ENCODE results near the gene DNAI1.

DNAI1 gene

GRCh38 chr9:34463901-34464232 is 5.3 kb downstream of the DNAI1 start:
- TF ChIP-seq TCF4 (CRISPR knock-in tag; IDR thresholded peaks at IDR 0.05; ENCODE audit: borderline replicate concordance) (no peak), ZFP30 (CRISPR knock-in tag; IDR thresholded peaks at IDR 0.05) (no peak), PPARA (CRISPR knock-in tag; IDR thresholded peaks at IDR 0.05; ENCODE audit: borderline replicate concordance) (no peak), PATZ1 (CRISPR knock-in tag; IDR thresholded peaks at IDR 0.05; ENCODE audit: borderline replicate concordance) (no peak), SNAI2 (CRISPR knock-in tag; IDR thresholded peaks at IDR 0.05) (no peak), ZFP3 (CRISPR knock-in tag; IDR thresholded peaks at IDR 0.05) (no peak), BACH2 (CRISPR knock-in tag; IDR thresholded peaks at IDR 0.05; ENCODE audit: borderline replicate concordance) (no peak), CSRNP3 (CRISPR knock-in tag; IDR thresholded peaks at IDR 0.05) (no peak), RARB (CRISPR knock-in tag; IDR thresholded peaks at IDR 0.05) (no peak), OSR1 (CRISPR knock-in tag; IDR thresholded peaks at IDR 0.05) (no peak), CSDC2 (CRISPR knock-in tag; IDR thresholded peaks at IDR 0.05) (no peak), GLIS3 (CRISPR knock-in tag; IDR thresholded peaks at IDR 0.05) (no peak), ESRRG (CRISPR knock-in tag; IDR thresholded peaks at IDR 0.05) (no peak), ISL1 (CRISPR knock-in tag; IDR thresholded peaks at IDR 0.05) (no peak)
- peak; percentile 31 for ATAC-seq

- ATAC-seq = no peak
These were observed 6.0 kb downstream of the DNAI1 start for GRCh38 chr9:34464571-34464970.

GRCh38 chr9:34465468-34465867 is 6.9 kb downstream of the DNAI1 start:
- ATAC-seq = no peak
- TF ChIP-seq ISL1 (CRISPR knock-in tag; IDR thresholded peaks at IDR 0.05) = no peak
- no peak for TF ChIP-seq ESRRG (CRISPR knock-in tag; IDR thresholded peaks at IDR 0.05)
- no peak for TF ChIP-seq PATZ1 (CRISPR knock-in tag; IDR thresholded peaks at IDR 0.05; ENCODE audit: borderline replicate concordance)
- TF ChIP-seq RARB (CRISPR knock-in tag; IDR thresholded peaks at IDR 0.05) = no peak
- TF ChIP-seq TCF4 (CRISPR knock-in tag; IDR thresholded peaks at IDR 0.05; ENCODE audit: borderline replicate concordance) = no peak

More at GRCh38 chr9:34464571-34464970, 6.0 kb downstream of the DNAI1 start:
- TF ChIP-seq TOX (CRISPR knock-in tag; IDR thresholded peaks at IDR 0.05; ENCODE audit: borderline replicate concordance) = no peak

- ATAC-seq = no peak
- TF ChIP-seq BACH2 (CRISPR knock-in tag; IDR thresholded peaks at IDR 0.05; ENCODE audit: borderline replicate concordance) (no peak), ZC3H10 (CRISPR knock-in tag; IDR thresholded peaks at IDR 0.05) (no peak), CREB5 (CRISPR knock-in tag; IDR thresholded peaks at IDR 0.05; ENCODE audit: low read depth) (no peak), RARB (CRISPR knock-in tag; IDR thresholded peaks at IDR 0.05) (no peak)
These were observed 16.5 kb downstream of the DNAI1 start for GRCh38 chr9:34475097-34475496.

- no peak for ATAC-seq
- TF ChIP-seq PATZ1 (CRISPR knock-in tag; IDR thresholded peaks at IDR 0.05; ENCODE audit: borderline replicate concordance) (no peak), TSHZ2 (CRISPR knock-in tag; IDR thresholded peaks at IDR 0.05) (no peak), ZNF8 (CRISPR knock-in tag; IDR thresholded peaks at IDR 0.05) (no peak), TCF4 (CRISPR knock-in tag; IDR thresholded peaks at IDR 0.05; ENCODE audit: borderline replicate concordance) (no peak), GLIS3 (CRISPR knock-in tag; IDR thresholded peaks at IDR 0.05) (no peak), TOX (CRISPR knock-in tag; IDR thresholded peaks at IDR 0.05; ENCODE audit: borderline replicate concordance) (no peak)
These were observed 18.9 kb downstream of the DNAI1 start for GRCh38 chr9:34477541-34477940.

Measured in SK-N-SH treated with all-trans-retinoic acid at 6 μM for 48 hours (cell line).